ENCODE results near the gene RTN4RL2.
A peak's percentile ranks its signal among the peaks of the same experiment; 100 is the strongest.

RTN4RL2 gene

DNA sequence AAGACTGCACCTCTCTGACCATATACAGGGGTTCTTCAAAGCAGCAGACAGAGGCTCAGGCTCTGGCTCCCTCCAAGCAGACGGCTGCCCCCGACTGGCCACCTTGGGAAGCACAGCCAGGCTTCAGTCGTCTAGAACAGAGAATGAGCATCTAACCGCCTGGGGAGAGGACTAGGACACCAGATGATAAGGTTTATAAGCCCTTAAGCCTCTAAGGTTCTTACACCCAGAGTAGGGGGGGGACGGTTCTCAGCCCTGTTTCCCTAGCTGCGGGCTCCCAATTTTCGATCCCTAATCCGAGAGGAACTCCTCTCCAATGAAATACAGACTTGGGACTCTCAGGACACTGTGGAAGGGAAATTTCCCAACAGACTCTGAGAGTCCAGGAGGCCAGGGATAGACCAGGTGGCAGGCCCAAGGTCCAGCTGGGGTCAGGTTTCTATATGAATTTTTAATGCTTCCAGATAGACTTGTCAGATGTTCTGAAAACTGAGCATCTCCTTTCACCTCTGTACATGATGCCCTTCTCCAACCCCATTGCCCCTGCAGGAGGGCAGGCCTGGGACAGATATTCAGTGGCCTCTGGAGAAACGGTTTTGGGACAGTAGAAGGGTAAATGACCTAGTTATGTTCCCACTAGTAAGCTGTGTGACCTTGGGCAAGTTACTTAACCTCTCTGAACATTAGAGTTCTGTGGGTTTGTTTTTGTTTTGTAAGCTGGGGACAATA lies 20.2 kb downstream of the RTN4RL2 start:
- H3F3A ChIP-seq (ENCODE audit: insufficient read depth), result no peaks in the 10 kb centered on the region
- TF ChIP-seq CTCF (IDR thresholded peaks at IDR 0.05; ENCODE audit: insufficient read depth, low read length, poor library complexity, severe bottlenecking), result peak; percentile 69
- TF ChIP-seq EZH2phosphoT487 (conservative IDR thresholded peaks at IDR 0.05; ENCODE audit: low read length), result no peak
- no peak overlapping the region for H3K4me3 ChIP-seq (ENCODE audit: insufficient read depth, low read length, poor library complexity, severe bottlenecking)
- no peaks in the 10 kb centered on the region for H4K20me1 ChIP-seq (ENCODE audit: low read depth, low read length)
- no peak overlapping the region for H3K27ac ChIP-seq (ENCODE audit: low read depth, low read length)
- H3K9me3 ChIP-seq (ENCODE audit: insufficient read depth, low read length), result no peaks in the 10 kb centered on the region
- H3K4me2 ChIP-seq (ENCODE audit: low read depth, low read length, poor library complexity, severe bottlenecking), result no peak overlapping the region
- H3K79me2 ChIP-seq (ENCODE audit: insufficient read depth, low read length), result no peaks in the 10 kb centered on the region
- H2AFZ ChIP-seq (ENCODE audit: low read depth, low read length, severe bottlenecking), result no peak overlapping the region
- H3K9ac ChIP-seq (ENCODE audit: low read length), result no peak overlapping the region
- 0 out of 2 replicates have a peak, but pooled peaks cover 12% of the 10 kb centered on the region for H3K36me3 ChIP-seq (ENCODE audit: low read length)
- H3K27me3 ChIP-seq (ENCODE audit: low read length), result no peaks in the 10 kb centered on the region
- no peaks in the 10 kb centered on the region for H3K9me2 ChIP-seq (replicated peaks; ENCODE audit: insufficient read depth, low read length)

GRCh38 chr11:57481315-57481714 lies 21.0 kb downstream of the RTN4RL2 start:
- Histone ChIP-seq H4K20me1 (ENCODE audit: low read depth, low read length) (no peaks in the 10 kb centered on the region), H2AFZ (ENCODE audit: low read depth, low read length, severe bottlenecking) (no peak overlapping the region), H3F3A (ENCODE audit: insufficient read depth) (no peaks in the 10 kb centered on the region), H3K36me3 (ENCODE audit: low read length) (0 out of 2 replicates have a peak, but pooled peaks cover 12% of the 10 kb centered on the region), H3K27ac (ENCODE audit: low read depth, low read length) (no peak overlapping the region), H3K79me2 (ENCODE audit: insufficient read depth, low read length) (no peaks in the 10 kb centered on the region), H3K9me3 (ENCODE audit: insufficient read depth, low read length) (no peaks in the 10 kb centered on the region), H3K4me2 (ENCODE audit: low read depth, low read length, poor library complexity, severe bottlenecking) (no peak overlapping the region), H3K9me2 (replicated peaks; ENCODE audit: insufficient read depth, low read length) (no peaks in the 10 kb centered on the region), H3K9ac (ENCODE audit: low read length) (no peak overlapping the region), H3K4me3 (ENCODE audit: insufficient read depth, low read length, poor library complexity, severe bottlenecking) (no peak overlapping the region), H3K27me3 (ENCODE audit: low read length) (no peaks in the 10 kb centered on the region)
- TF ChIP-seq CTCF (IDR thresholded peaks at IDR 0.05; ENCODE audit: insufficient read depth, low read length, poor library complexity, severe bottlenecking), result no peak
- TF ChIP-seq EZH2phosphoT487 (conservative IDR thresholded peaks at IDR 0.05; ENCODE audit: low read length), result no peak

DNA sequence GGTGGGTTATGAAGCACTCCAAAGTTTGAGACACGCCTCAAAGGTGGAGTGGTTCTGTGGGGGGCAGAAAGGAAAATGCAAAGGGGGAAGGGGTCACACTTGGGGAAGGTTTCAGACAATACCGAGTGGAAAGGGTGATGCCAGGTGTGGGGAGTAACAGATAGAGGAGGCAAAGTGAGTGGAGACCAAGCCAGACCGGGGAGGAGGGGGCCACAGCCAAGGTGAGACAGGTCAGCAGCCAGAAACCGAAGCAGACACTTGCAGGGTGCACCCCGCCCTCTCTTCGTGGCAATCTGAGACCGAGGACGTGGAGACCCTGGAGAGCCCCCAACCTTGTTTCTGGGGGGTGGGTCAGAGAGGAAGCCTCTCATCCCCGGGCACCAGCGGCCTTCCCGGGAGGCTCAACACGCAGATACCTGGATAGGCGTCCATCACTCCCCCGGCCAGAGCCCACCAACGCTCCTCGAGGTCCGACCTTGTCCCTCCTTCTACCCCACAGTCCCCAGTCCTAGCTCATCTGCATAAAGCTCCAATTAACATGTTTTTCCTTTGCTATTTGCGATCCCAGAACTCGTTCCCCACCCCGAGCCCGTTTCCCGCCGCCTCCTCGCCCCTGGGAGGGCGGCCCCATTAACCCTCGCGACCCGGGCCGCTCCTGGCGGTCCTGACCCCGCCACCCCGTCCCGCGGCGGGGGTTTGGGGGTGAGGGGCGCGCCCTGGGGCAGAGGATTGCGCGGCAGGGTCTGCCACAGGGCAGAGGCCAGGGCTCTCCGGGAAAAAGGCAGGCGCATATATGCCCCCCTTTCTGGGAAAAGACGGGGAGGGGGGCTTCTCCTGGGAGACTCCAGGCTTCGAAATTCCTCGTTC lies 21.8 kb downstream of the RTN4RL2 start:
- no peak overlapping the region for H3K27ac ChIP-seq (ENCODE audit: low read depth, low read length)
- H2AFZ ChIP-seq (ENCODE audit: low read depth, low read length, severe bottlenecking), result no peak overlapping the region
- no peak overlapping the region for H3K9ac ChIP-seq (ENCODE audit: low read length)

More for the DNA sequence above, 21.8 kb downstream of the RTN4RL2 start:
- no peaks in the 10 kb centered on the region for H4K20me1 ChIP-seq (ENCODE audit: low read depth, low read length)
- H3K79me2 ChIP-seq (ENCODE audit: insufficient read depth, low read length), result no peaks in the 10 kb centered on the region
- no peaks in the 10 kb centered on the region for H3K9me3 ChIP-seq (ENCODE audit: insufficient read depth, low read length)
- H3F3A ChIP-seq (ENCODE audit: insufficient read depth), result no peaks in the 10 kb centered on the region
- H3K4me2 ChIP-seq (ENCODE audit: low read depth, low read length, poor library complexity, severe bottlenecking), result no peak overlapping the region
- TF ChIP-seq CTCF (IDR thresholded peaks at IDR 0.05; ENCODE audit: insufficient read depth, low read length, poor library complexity, severe bottlenecking) (no peak), EZH2phosphoT487 (conservative IDR thresholded peaks at IDR 0.05; ENCODE audit: low read length) (no peak)
- 0 out of 2 replicates have a peak, but pooled peaks cover 12% of the 10 kb centered on the region for H3K36me3 ChIP-seq (ENCODE audit: low read length)
- no peaks in the 10 kb centered on the region for H3K9me2 ChIP-seq (replicated peaks; ENCODE audit: insufficient read depth, low read length)
- no peaks in the 10 kb centered on the region for H3K27me3 ChIP-seq (ENCODE audit: low read length)
- no peak overlapping the region for H3K4me3 ChIP-seq (ENCODE audit: insufficient read depth, low read length, poor library complexity, severe bottlenecking)

Measured in SU-DHL-6 (cell line).